CMK (cell line): Measurements from ENCODE around the gene DLX3.
A peak's percentile ranks its signal among the peaks of the same experiment; 100 is the strongest.

Experiments used
- DNase-seq: peaks from one replicate; pipeline ENCODE4 v3.0.0-alpha.2; 2010; ENCODE audit warnings: low read depth

DLX3 gene

GRCh38 chr17:50023520-50023919 is 28.5 kb upstream of the DLX3 start:
- no peak for DNase-seq

- no peak for DNase-seq
Measured at GRCh38 chr17:50022463-50023130, 27.6 kb upstream of the DLX3 start.

- DNase-seq = no peak
Measured at GRCh38 chr17:50021681-50022370, 26.8 kb upstream of the DLX3 start.

- DNase-seq = no peak
Measured at GRCh38 chr17:50020841-50021599, 26.0 kb upstream of the DLX3 start.

GRCh38 chr17:50018909-50019308 is 23.9 kb upstream of the DLX3 start:
- no peak for DNase-seq

- DNase-seq = no peak
Measured at GRCh38 chr17:50015146-50015545, 20.1 kb upstream of the DLX3 start.

GRCh38 chr17:50014471-50015088 is 19.6 kb upstream of the DLX3 start:
- no peak for DNase-seq

GRCh38 chr17:50013079-50013478 is 18.1 kb upstream of the DLX3 start:
- no peak for DNase-seq

- no peak for DNase-seq
Measured at GRCh38 chr17:50009282-50009681, 14.3 kb upstream of the DLX3 start.

GRCh38 chr17:50003911-50004310 is 8.9 kb upstream of the DLX3 start:
- no peak for DNase-seq

GRCh38 chr17:49998836-49999511 is 4.0 kb upstream of the DLX3 start:
- DNase-seq = no peak

GRCh38 chr17:49997773-49998703 is 3.0 kb upstream of the DLX3 start:
- peak; percentile 76 for DNase-seq

- no peak for DNase-seq
Measured at GRCh38 chr17:49997301-49997650, 2.3 kb upstream of the DLX3 start.

GRCh38 chr17:49996495-49997300 is 1.7 kb upstream of the DLX3 start:
- DNase-seq = no peak

GRCh38 chr17:49996121-49996494 is 1.1 kb upstream of the DLX3 start:
- DNase-seq = no peak

- no peak for DNase-seq
Measured at GRCh38 chr17:49994085-49995054, 654 bp downstream of the DLX3 start.

- DNase-seq = no peak
Measured at GRCh38 chr17:49993423-49994060, 1.5 kb downstream of the DLX3 start.

- DNase-seq = no peak
Measured at GRCh38 chr17:49992933-49993422, 2.0 kb downstream of the DLX3 start.
